RCC 7860 (cell line): Measurements from ENCODE around the gene P2RY2.

Experiments
- DNase-seq: peaks from one replicate; pipeline ENCODE4 v3.0.0-alpha.2; 2015; ENCODE audit warnings: low spot score
- FAIRE-seq: peaks from 2 replicates; lab custom pipeline; 2012; peaks lifted over from hg19 to GRCh38; lab: Jason Lieb, UNC

Gene P2RY2

GRCh38 chr11:73281796-73282660 lies 63.9 kb downstream of the P2RY2 start:
- DNase-seq, result no peak
- FAIRE-seq, result no peak

- DNase-seq, result no peak
- no peak for FAIRE-seq
These were observed 65.4 kb downstream of the P2RY2 start for GRCh38 chr11:73283276-73284000.

DNA sequence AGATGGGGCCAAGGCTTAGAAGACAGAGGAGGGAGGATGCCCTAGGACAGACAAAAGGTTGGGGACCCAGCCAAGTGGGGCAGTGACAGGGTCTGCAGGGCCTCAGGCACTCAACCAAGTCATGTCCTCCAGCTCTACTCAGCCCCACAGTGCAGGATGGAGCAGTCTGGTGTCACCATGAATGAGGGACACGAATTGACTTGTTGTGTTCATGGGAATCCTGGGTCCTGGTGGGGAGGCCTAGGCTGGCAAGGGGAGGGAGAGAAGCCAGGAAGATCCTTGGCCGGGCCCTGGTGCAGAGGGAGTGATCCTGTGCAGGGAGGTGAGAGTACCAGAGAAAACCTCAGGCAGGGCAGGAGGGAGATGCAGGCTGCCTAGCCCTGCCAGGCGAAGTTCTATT lies 66.0 kb downstream of the P2RY2 start:
- DNase-seq (no peak), FAIRE-seq (no peak)

- FAIRE-seq, result no peak
These were observed 67.6 kb downstream of the P2RY2 start for GRCh38 chr11:73285721-73286120.

More at GRCh38 chr11:73285721-73286120, 67.6 kb downstream of the P2RY2 start:
- no peak for DNase-seq
